Upper lobe of left lung (tissue), 6 donors: Measurements from ENCODE around the gene FHDC1. TPM values are rescaled to one million over a fixed set of nuclear protein-coding genes. Genes with fewer than 3 reads are reported as not detected.

Experiments used
- ATAC-seq, 2 donors: fragments of 200-7000 bp; cut with Tn5 transposase; one replicate each; pipeline ENCODE4 v1.9.1; 2022; ENCODE audit warnings: mild to moderate bottlenecking in 2 of 2, moderate library complexity in 2 of 2; ENCODE audit not compliant: low FRiP score in 2 of 2
- DNase-seq, 2 donors: peaks; one replicate each; pipeline ENCODE4 v3.0.0-alpha.2; 2019 to 2020
- H3K27ac ChIP-seq, 4 donors: fragments of 200-600 bp; sonication (generic); one replicate each; pipeline ENCODE4 v1.5.1; 2016 to 2019
- H3K27me3 ChIP-seq, 4 donors: fragments of 200-600 bp; sonication (generic); one replicate each; pipeline ENCODE4 v1.5.1; 2017 to 2019
- H3K36me3 ChIP-seq, 4 donors: fragments of 200-600 bp; sonication (generic); one replicate each; pipeline ENCODE4 v1.5.1; 2016 to 2019
- H3K4me1 ChIP-seq, 4 donors: fragments of 200-600 bp; sonication (generic); one replicate each; pipeline ENCODE4 v1.5.1; 2018 to 2019
- H3K4me3 ChIP-seq, 4 donors: fragments of 200-600 bp; sonication (generic); one replicate each; pipeline ENCODE4 v1.5.1; 2017 to 2019; ENCODE audit warnings: mild to moderate bottlenecking in 2 of 4, moderate library complexity in 1 of 4
- H3K9me3 ChIP-seq, 4 donors: fragments of 200-600 bp; sonication (generic); one replicate each; pipeline ENCODE4 v1.5.1; 2018 to 2019
- EP300 ChIP-seq, 4 donors: sonication (generic); formaldehyde crosslinking; IDR thresholded peaks; one replicate each; pipeline ENCODE4 v1.5.1; 2017; ENCODE audit warnings: antibody characterized with exemption in 4 of 4, control low read depth in 2 of 4
- POLR2A ChIP-seq, 4 donors: fragments of 450-650 bp; IDR thresholded peaks; one replicate each; pipeline ENCODE4 v1.5.1; 2016 to 2017; ENCODE audit warnings: antibody characterized with exemption in 4 of 4, mild to moderate bottlenecking in 2 of 4
- POLR2AphosphoS5 ChIP-seq, 2 donors: sonication (generic); formaldehyde crosslinking; IDR thresholded peaks; one replicate each; pipeline ENCODE4 v1.5.1; 2017; ENCODE audit warnings: antibody characterized with exemption in 2 of 2
- WGBS, 2 donors: methylation state at CpG; one replicate each; pipeline ENCODE4 v1.1.5; 2017 to 2018; 5-methylcytosine and 5-hydroxymethylcytosine counted together
- total RNA-seq, 6 donors: library from RNA; depleted of rRNA in 4 of 6; stranded (reverse); fragments of >200 nt in 4 of 6; gene quantifications; one replicate each; pipeline versions ENCODE4 v1.1.0 to v1.2.1, GENCODE V29; 2016 to 2021
- TF ChIP-seq, protein P1 (sequence below), 6 experiments: fragments of 450-650 bp in 4 of 6; fragments of 200-600 bp in 2 of 6; sonication (generic) in 2 of 6; IDR thresholded peaks; one replicate each; pipeline ENCODE4 v1.5.1; 2016 to 2019; ENCODE audit warnings: antibody characterized with exemption in 6 of 6
- donor health status: DM: no; HTN: no; CAD: no; lungs with moderate emphysema.
- donor health status: DM: no; HTN: yes; CAD: no; lungs with severe emphysema.

FHDC1 gene
- total RNA-seq, 6 donors from 2014 or later: 23.3 to 44.7 (median 29.7) TPM

DNA sequence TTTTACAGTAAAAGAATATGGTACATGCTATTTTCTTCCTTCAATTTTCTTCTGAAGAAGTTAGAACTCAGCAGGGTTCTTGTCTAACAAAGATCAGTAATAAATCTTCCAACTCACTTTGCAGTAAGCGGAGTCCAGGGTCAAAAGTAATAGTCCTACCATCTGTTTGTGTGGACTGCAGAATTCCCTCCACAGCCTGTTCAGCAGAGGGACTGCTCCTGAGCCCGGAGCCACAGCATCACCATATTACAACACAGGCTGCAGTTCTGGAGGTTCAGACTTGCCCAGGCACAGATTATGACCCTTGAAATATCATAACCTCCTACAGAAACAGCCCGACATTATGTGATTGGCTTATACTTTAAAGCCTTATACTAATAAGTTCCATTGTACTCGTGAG lies 10.3 kb downstream of the FHDC1 start:
- Histone ChIP-seq H3K9me3 (no peaks in the 10 kb centered on the region), H3K36me3 (peaks cover 0 to 13% (median 4%) of the 10 kb centered on the region in 4 donors), H3K27me3 (no peaks in the 10 kb centered on the region), H3K27ac (no peak overlapping the region), H3K4me1 (peaks cover 0 to 9% (median 2%) of the 10 kb centered on the region in 4 donors), H3K4me3 (no peak overlapping the region)
- TF ChIP-seq EP300 (IDR thresholded peaks at IDR 0.05): no peak
- no peak for TF ChIP-seq POLR2AphosphoS5 (IDR thresholded peaks at IDR 0.05)
- TF ChIP-seq, protein P1, sequence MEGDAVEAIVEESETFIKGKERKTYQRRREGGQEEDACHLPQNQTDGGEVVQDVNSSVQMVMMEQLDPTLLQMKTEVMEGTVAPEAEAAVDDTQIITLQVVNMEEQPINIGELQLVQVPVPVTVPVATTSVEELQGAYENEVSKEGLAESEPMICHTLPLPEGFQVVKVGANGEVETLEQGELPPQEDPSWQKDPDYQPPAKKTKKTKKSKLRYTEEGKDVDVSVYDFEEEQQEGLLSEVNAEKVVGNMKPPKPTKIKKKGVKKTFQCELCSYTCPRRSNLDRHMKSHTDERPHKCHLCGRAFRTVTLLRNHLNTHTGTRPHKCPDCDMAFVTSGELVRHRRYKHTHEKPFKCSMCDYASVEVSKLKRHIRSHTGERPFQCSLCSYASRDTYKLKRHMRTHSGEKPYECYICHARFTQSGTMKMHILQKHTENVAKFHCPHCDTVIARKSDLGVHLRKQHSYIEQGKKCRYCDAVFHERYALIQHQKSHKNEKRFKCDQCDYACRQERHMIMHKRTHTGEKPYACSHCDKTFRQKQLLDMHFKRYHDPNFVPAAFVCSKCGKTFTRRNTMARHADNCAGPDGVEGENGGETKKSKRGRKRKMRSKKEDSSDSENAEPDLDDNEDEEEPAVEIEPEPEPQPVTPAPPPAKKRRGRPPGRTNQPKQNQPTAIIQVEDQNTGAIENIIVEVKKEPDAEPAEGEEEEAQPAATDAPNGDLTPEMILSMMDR (IDR thresholded peaks at IDR 0.05): no peak
- TF ChIP-seq POLR2A (IDR thresholded peaks at IDR 0.05): no peak
- ATAC-seq: no peak
- DNase-seq: no peak
- 85 to 93% methylated on average over 4 of the region's 4 CpGs for WGBS, 2 donors

DNA sequence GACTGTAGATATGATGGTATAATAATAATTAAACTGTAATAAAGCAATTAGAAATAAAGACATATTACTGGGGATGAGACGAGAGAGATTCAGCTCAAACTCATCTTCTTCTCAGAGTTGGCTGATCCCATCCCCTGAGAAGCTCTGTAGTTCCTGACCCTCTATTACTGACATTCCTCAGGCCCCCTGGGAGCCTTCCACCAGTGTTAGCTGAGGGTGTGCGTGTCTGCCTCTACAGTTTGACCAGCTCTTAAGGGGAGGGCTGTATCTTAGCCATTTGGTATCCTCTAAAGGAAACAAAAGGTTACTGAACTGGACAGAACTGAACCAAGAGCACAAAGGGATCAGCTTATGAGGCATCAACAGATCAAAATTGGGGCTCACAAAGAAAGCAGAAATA lies 11.2 kb downstream of the FHDC1 start:
- Histone ChIP-seq H3K27ac (no peak overlapping the region), H3K27me3 (no peaks in the 10 kb centered on the region), H3K36me3 (peaks cover 0 to 13% (median 4%) of the 10 kb centered on the region in 4 donors), H3K4me3 (no peak overlapping the region), H3K9me3 (no peaks in the 10 kb centered on the region), H3K4me1 (peaks cover 0 to 9% (median 2%) of the 10 kb centered on the region in 4 donors)
- no peak for ATAC-seq
- WGBS, 2 donors: 74 to 83% methylated on average over 2 of the region's 2 CpGs
- no peak for DNase-seq
- TF ChIP-seq, protein P1 (IDR thresholded peaks at IDR 0.05): no peak
- TF ChIP-seq POLR2A (IDR thresholded peaks at IDR 0.05) (no peak), EP300 (IDR thresholded peaks at IDR 0.05) (no peak), POLR2AphosphoS5 (IDR thresholded peaks at IDR 0.05) (no peak)

DNA sequence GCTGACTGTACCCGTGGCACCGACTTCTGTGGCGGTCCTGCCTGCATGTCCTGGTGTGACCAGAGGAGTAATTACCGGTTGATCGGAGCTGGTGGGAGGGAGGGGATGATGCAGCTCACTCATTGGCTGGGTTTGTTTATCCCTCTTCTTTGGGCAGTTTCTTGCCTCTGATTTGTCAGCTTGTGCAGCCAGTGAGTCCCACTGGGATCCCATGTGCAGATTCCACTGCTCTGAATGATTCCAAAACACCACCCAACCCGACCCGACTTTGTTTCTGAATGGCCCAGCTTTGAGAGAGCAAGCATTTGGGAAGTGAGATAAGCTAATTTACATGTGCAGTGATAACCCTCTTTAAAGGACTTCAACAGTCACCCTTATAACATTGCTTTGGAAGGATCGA lies 13.8 kb downstream of the FHDC1 start:
- Histone ChIP-seq H3K9me3 (no peaks in the 10 kb centered on the region), H3K4me1 (peaks cover 0 to 5% (median under 1%) of the 10 kb centered on the region in 4 donors), H3K27me3 (no peaks in the 10 kb centered on the region), H3K36me3 (peaks cover 0 to 3% (median 0%) of the 10 kb centered on the region in 4 donors), H3K4me3 (no peak overlapping the region), H3K27ac (no peak overlapping the region)
- DNase-seq (no peak), ATAC-seq (peak in 1 of 2 donors; percentile 58)
- TF ChIP-seq POLR2AphosphoS5 (IDR thresholded peaks at IDR 0.05) (no peak), POLR2A (IDR thresholded peaks at IDR 0.05) (no peak), EP300 (IDR thresholded peaks at IDR 0.05) (no peak)
- TF ChIP-seq, protein P1 (IDR thresholded peaks at IDR 0.05): no peak
- 78 to 79% methylated on average over 8 of the region's 8 CpGs for WGBS, 2 donors

DNA sequence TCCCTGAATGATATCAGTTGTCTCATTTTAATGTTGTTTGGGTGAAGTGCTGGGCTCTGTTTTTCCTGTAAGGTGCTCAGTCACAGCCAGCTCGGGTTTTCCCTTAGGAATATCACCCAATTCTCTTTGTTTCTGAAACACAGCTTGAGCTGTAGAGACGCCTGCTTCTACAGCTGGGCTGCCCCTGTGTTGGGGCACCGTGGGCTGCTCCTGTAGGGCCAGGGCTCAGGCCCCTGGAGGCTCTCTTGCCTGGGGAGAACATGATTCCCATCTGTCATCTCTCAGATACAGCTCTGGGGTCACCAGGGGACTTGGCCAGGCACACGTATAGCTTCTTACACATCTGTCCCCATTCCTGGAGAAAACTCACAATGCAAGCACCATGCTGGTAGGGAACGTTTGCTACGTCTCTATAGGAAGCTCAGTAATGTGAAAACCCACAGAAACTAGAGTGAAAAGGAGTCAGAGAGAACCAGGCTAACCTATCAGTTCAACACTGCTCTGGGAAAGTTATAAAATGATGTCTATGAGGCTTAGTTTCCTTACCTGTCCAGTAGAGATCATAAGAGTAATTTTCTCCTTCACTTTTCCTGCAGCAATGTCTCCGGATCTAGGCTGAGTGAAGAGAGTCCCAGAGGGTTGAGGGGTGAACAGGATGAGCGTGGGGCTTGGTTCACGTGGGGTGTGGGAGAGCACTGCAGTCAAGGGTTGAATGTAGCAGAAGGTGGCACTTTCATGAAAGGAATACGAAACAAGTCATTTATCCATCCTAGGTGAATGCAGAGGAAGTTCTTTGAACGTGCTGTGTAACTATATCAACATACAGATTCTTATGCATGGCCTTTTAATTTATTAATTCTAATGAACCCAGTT lies 14.5 kb downstream of the FHDC1 start:
- no peak for ATAC-seq
- WGBS, 2 donors: 78 to 83% methylated on average over 11 of the region's 11 CpGs
- no peak for TF ChIP-seq POLR2AphosphoS5 (IDR thresholded peaks at IDR 0.05)
- TF ChIP-seq EP300 (IDR thresholded peaks at IDR 0.05): no peak
- no peak for TF ChIP-seq POLR2A (IDR thresholded peaks at IDR 0.05)
- TF ChIP-seq, protein P1 (IDR thresholded peaks at IDR 0.05): no peak

More for the DNA sequence above, 14.5 kb downstream of the FHDC1 start:
- no peak for DNase-seq
- Histone ChIP-seq H3K36me3 (peaks cover 0 to 3% (median 0%) of the 10 kb centered on the region in 4 donors), H3K4me3 (no peak overlapping the region), H3K27me3 (no peaks in the 10 kb centered on the region), H3K9me3 (no peaks in the 10 kb centered on the region), H3K4me1 (no peaks in the 10 kb centered on the region), H3K27ac (no peak overlapping the region)
